Measurements from ENCODE around the gene CAP2. TPM values are rescaled to one million over a fixed set of nuclear protein-coding genes. Genes with fewer than 3 reads are reported as not detected.
"Not testable (repeated sequence)": the region's sequence is repeated elsewhere in the genome, so short reads cannot be mapped to it uniquely, and the experiment has no call there.

Gene CAP2
- total RNA-seq, 2 experiments from 2014 or later: not detected

DNA sequence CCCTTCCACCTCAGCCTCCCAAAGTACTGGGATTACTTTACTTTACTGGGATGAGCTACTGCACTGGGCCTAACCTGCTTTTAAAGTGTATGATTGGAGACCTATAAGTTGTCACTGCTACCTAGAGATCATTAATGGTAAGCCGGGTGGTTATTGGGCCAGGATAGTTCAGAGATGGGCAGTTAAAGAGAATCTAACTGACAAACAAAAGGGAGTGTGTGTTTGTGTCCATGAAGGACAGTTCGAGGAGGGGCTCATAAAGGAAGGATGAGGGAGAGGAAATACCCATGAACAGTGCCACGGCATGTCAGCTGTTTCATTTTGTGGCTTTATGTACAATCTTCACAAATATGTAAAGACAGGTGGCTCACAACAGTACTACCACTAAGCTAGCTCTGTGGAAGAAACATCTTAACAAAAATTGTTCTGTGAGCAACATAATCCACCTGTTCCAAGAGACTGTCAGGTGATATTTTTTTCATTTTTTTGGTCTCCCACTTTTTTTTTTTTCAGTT, 137.0 kb downstream of the CAP2 start:
- Mint-ChIP-seq H3K27me3 (ENCODE audit: low read depth) (peaks cover 4% of the 10 kb centered on the region), H3K9me3 (ENCODE audit: insufficient read depth) (no peaks in the 10 kb centered on the region), H3K4me1 (ENCODE audit: low read depth) (no peaks in the 10 kb centered on the region), H3K36me3 (ENCODE audit: low read depth) (no peaks in the 10 kb centered on the region), H3K4me3 (no peak overlapping the region), H3K27ac (no peak overlapping the region)
- no peak for DNase-seq
- ChIA-PET CTCF (no interaction called here), POLR2A (no interaction called here)
- ATAC-seq: no peak

DNA sequence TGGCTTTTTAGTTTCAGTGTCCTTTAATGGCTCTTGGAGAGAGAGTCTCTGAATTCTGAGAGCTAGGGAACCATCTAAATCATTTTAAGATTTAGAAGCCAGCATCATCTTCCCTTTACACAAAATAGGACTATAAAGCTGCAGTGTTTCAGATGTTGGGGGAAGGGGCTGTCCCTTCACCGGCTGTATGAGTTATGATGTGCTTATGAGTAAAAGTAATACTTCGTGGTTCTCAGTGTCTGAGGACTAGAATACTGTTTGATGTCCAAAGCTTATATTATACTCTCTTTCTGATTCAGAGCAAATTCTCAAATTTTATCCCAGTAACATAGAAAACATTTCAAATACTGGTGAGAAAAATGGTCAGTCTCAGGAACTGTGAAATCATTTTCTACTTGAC, 143.2 kb downstream of the CAP2 start:
- Mint-ChIP-seq H3K36me3 (ENCODE audit: low read depth) (no peaks in the 10 kb centered on the region), H3K4me3 (no peak overlapping the region), H3K4me1 (ENCODE audit: low read depth) (no peaks in the 10 kb centered on the region), H3K27me3 (ENCODE audit: low read depth) (peaks cover 3% of the 10 kb centered on the region), H3K9me3 (ENCODE audit: insufficient read depth) (no peaks in the 10 kb centered on the region), H3K27ac (no peak overlapping the region)
- DNase-seq (no peak), ATAC-seq (no peak)
- ChIA-PET POLR2A (no interaction called here), CTCF (no interaction called here)

DNA sequence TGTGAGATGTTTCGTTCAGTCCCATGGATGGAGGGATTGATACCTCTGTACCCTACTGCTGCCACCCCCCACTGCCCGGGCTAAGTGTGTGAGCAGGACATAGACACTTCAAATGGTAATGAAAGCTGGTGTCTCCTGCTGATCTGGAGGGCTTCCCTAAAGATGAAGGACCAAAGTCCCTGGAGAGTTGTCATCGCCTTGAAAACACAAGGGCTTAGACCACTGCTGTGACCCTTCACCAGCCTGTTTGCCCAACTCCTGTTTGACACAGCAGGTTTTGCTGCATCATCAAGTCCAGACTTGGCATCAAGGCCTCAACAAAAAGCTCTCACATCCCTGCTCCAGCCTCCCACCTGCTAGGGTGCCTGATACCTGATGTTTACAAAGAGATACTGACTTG, 148.8 kb downstream of the CAP2 start:
- Mint-ChIP-seq H3K9me3 (ENCODE audit: insufficient read depth) (no peaks in the 10 kb centered on the region), H3K36me3 (ENCODE audit: low read depth) (no peaks in the 10 kb centered on the region), H3K27ac (no peak overlapping the region), H3K4me3 (no peak overlapping the region), H3K4me1 (ENCODE audit: low read depth) (no peaks in the 10 kb centered on the region), H3K27me3 (ENCODE audit: low read depth) (peaks cover 2% of the 10 kb centered on the region)
- CTCF ChIA-PET: interaction anchor here (0.8 kb wide), 1 partner anchor 262 kb away, joined by 3 read pairs; no protein-coding TSS in a partner anchor
- ATAC-seq (no peak), DNase-seq (no peak)
- POLR2A ChIA-PET: no interaction called here

GRCh38 chr6:17545681-17546080, 152.3 kb downstream of the CAP2 start:
- H3K4me3 Mint-ChIP-seq; H3K4me1 Mint-ChIP-seq (ENCODE audit: low read depth); DNase-seq; H3K36me3 Mint-ChIP-seq (ENCODE audit: low read depth); POLR2A ChIA-PET; CTCF ChIA-PET; H3K27ac Mint-ChIP-seq; H3K9me3 Mint-ChIP-seq (ENCODE audit: insufficient read depth); ATAC-seq; H3K27me3 Mint-ChIP-seq (ENCODE audit: low read depth): not testable (repeated sequence)

GRCh38 chr6:17551383-17551958, 158.1 kb downstream of the CAP2 start:
- Mint-ChIP-seq H3K4me3 (no peak overlapping the region), H3K9me3 (ENCODE audit: insufficient read depth) (no peaks in the 10 kb centered on the region), H3K27ac (no peak overlapping the region), H3K36me3 (ENCODE audit: low read depth) (no peaks in the 10 kb centered on the region), H3K4me1 (ENCODE audit: low read depth) (no peaks in the 10 kb centered on the region), H3K27me3 (ENCODE audit: low read depth) (peaks cover 2% of the 10 kb centered on the region)
- no peak for DNase-seq
- ChIA-PET POLR2A (no interaction called here), CTCF (no interaction called here)
- no peak for ATAC-seq

GRCh38 chr6:17552861-17553260, 159.5 kb downstream of the CAP2 start:
- H3K27ac Mint-ChIP-seq: no peak overlapping the region
- POLR2A ChIA-PET: no interaction called here
- CTCF ChIA-PET: no interaction called here

GRCh38 chr6:17556014-17556413, 162.6 kb downstream of the CAP2 start:
- ATAC-seq (no peak), DNase-seq (no peak)
- H3K27ac Mint-ChIP-seq: no peak overlapping the region
- ChIA-PET CTCF (no interaction called here), POLR2A (no interaction called here)
- H3K9me3 Mint-ChIP-seq (ENCODE audit: insufficient read depth): no peaks in the 10 kb centered on the region
- H3K4me3 Mint-ChIP-seq: no peak overlapping the region
- H3K36me3 Mint-ChIP-seq (ENCODE audit: low read depth): no peaks in the 10 kb centered on the region
- no peaks in the 10 kb centered on the region for H3K4me1 Mint-ChIP-seq (ENCODE audit: low read depth)
- no peaks in the 10 kb centered on the region for H3K27me3 Mint-ChIP-seq (ENCODE audit: low read depth)

More at GRCh38 chr6:17552861-17553260, 159.5 kb downstream of the CAP2 start:
- no peaks in the 10 kb centered on the region for H3K4me1 Mint-ChIP-seq (ENCODE audit: low read depth)
- H3K36me3 Mint-ChIP-seq (ENCODE audit: low read depth): no peaks in the 10 kb centered on the region
- no peaks in the 10 kb centered on the region for H3K9me3 Mint-ChIP-seq (ENCODE audit: insufficient read depth)
- ATAC-seq (no peak), DNase-seq (no peak)
- peaks cover 2% of the 10 kb centered on the region for H3K27me3 Mint-ChIP-seq (ENCODE audit: low read depth)
- H3K4me3 Mint-ChIP-seq: no peak overlapping the region

DNA sequence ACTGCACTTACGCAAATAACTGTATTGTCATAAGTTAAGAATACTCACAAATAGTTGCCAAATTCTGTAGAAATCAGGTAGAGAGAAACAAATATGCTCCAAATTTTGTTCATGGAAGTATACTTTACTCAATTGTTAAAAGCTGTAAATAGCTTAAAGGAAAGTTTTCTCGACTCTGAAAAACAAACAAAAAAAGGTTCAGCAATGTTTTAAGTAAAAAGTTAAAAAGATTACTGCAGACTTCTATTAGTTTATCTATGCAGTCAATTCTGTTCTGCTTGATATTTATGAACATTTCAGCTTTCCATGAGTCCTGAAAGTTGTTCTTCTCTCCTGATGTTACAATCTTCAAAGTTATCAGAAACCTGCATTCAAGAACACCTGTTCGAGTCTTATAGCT, 169.2 kb downstream of the CAP2 start:
- Mint-ChIP-seq H3K4me1 (ENCODE audit: low read depth) (no peaks in the 10 kb centered on the region), H3K9me3 (ENCODE audit: insufficient read depth) (peaks cover 28% of the 10 kb centered on the region), H3K36me3 (ENCODE audit: low read depth) (no peaks in the 10 kb centered on the region), H3K27me3 (ENCODE audit: low read depth) (no peaks in the 10 kb centered on the region), H3K4me3 (no peak overlapping the region), H3K27ac (no peak overlapping the region)
- POLR2A ChIA-PET: no interaction called here
- no peak for ATAC-seq
- CTCF ChIA-PET: no interaction called here
- no peak for DNase-seq

GRCh38 chr6:17565399-17565798, 172.0 kb downstream of the CAP2 start:
- ATAC-seq (no peak), DNase-seq (no peak)
- Mint-ChIP-seq H3K36me3 (ENCODE audit: low read depth) (no peaks in the 10 kb centered on the region), H3K9me3 (ENCODE audit: insufficient read depth) (peaks cover 28% of the 10 kb centered on the region), H3K27ac (no peak overlapping the region), H3K4me3 (no peak overlapping the region), H3K4me1 (ENCODE audit: low read depth) (no peaks in the 10 kb centered on the region), H3K27me3 (ENCODE audit: low read depth) (peaks cover 2% of the 10 kb centered on the region)
- ChIA-PET CTCF (no interaction called here), POLR2A (no interaction called here)

DNA sequence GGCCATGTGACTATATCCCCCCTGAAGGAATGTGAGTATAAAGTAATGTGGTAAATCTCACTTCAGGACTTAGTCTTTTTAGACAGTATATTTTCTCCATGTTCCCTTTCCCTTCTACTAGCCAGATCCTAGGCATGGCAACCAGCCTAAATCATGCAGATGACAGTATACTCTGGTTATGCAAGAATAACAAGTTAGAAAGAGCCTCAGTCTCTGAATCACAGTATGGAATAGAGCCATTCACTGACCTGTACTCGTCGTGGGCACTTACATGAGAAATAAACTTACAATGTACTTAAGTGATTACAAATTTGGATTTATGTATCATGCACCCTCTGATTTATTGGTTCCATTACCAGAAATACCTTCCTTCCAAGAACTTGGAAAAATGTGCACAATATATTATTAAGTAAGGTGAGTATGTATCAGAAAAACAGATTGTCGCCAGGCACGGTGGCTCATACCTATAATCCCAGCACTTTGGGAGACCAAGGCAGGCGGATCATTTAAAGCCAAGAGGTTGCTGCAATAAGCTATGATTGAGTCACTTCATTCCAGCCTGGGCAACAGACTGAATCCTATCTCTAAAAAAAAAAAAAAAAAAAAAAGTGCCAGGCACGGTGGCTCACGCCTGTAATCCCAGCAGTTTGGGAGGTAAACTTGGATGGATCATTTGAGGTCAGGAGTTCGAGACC, 181.6 kb downstream of the CAP2 start:
- no peaks in the 10 kb centered on the region for H3K36me3 Mint-ChIP-seq (ENCODE audit: low read depth)
- ChIA-PET POLR2A (no interaction called here), CTCF (interaction anchor here (1.1 kb wide), 1 partner anchor 9 kb away, joined by 3 read pairs; no protein-coding TSS in a partner anchor)
- H3K9me3 Mint-ChIP-seq (ENCODE audit: insufficient read depth): no peaks in the 10 kb centered on the region
- ATAC-seq (no peak), DNase-seq (no peak)
- peaks cover 12% of the 10 kb centered on the region for H3K27me3 Mint-ChIP-seq (ENCODE audit: low read depth)
- H3K4me3 Mint-ChIP-seq: no peak overlapping the region
- no peak overlapping the region for H3K27ac Mint-ChIP-seq
- no peaks in the 10 kb centered on the region for H3K4me1 Mint-ChIP-seq (ENCODE audit: low read depth)

DNA sequence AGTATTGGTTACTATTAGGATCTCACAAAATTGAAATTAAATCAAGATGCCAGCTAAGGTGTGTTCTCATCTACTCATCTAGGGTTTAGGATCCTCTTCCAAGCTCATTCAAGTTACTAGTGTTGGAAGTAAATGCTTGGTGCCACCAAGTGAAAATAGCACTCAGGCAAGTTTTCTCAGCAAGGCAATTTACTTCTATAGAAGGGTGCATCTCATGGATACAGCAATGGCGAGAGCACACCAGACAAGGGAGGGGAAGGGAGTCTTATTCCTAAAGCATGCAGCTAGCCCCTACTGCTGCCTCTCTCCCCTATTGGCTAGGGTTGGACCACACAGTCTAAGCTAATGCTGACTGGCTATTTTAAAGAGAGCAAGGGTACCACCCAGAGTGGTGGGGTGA, 183.7 kb downstream of the CAP2 start:
- ChIA-PET CTCF (no interaction called here), POLR2A (no interaction called here)
- no peak for ATAC-seq
- no peak for DNase-seq
- Mint-ChIP-seq H3K9me3 (ENCODE audit: insufficient read depth) (no peaks in the 10 kb centered on the region), H3K27me3 (ENCODE audit: low read depth) (peaks cover 17% of the 10 kb centered on the region), H3K4me1 (ENCODE audit: low read depth) (peaks cover 3% of the 10 kb centered on the region), H3K4me3 (no peak overlapping the region), H3K36me3 (ENCODE audit: low read depth) (no peaks in the 10 kb centered on the region), H3K27ac (no peak overlapping the region)

DNA sequence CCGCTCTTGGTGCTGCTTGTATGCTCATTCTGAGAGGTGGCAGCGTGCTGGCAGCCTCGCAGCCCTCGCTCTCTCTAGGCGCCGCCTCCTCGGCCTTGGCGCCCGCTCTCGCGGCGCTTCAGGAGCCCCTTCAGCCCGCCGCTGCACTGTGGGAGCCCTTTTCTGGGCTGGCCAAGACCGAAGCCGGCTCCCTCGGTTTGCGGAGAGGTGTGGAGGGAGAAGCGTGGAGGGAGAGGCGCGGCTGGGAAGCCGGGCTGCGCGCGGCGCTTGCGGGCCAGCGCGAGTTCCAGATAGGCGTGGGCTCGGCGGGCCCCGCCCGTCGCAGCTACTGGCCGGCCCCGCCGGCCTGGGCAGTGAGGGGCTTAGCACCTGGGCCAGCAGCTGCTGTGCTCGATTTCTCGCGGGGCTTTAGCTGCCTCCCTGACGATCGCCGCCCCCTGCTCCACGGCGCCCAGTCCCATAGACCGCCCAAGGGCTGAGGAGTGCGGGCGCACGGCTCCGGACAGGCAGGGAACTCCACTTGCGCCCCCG, 187.2 kb downstream of the CAP2 start:
- Mint-ChIP-seq H3K4me3 (peak overlapping the region; percentile 37), H3K27ac (no peak overlapping the region), H3K36me3 (ENCODE audit: low read depth) (no peaks in the 10 kb centered on the region), H3K9me3 (ENCODE audit: insufficient read depth) (no peaks in the 10 kb centered on the region), H3K27me3 (ENCODE audit: low read depth) (peaks cover 17% of the 10 kb centered on the region), H3K4me1 (ENCODE audit: low read depth) (peaks cover 7% of the 10 kb centered on the region)
- ATAC-seq (peak; percentile 80), DNase-seq (peak; percentile 33)
- POLR2A ChIA-PET: no interaction called here
- CTCF ChIA-PET: interaction anchor here (0.7 to 2.0 kb wide), 4 partner anchors 224 to 424 kb away, joined by 3 to 5 read pairs (median 4); no protein-coding TSS in a partner anchor

Measured in activated CD8-positive, alpha-beta T cell treated with anti-CD3 and anti-CD28 coated beads, Interleukin-2, amount 10 ng/mL, durations not matched to agents 7 days and 5 days (primary cell).